ENCODE measurements around the gene MORF4L2. TPM values are rescaled to one million over a fixed set of nuclear protein-coding genes. Genes with fewer than 3 reads are reported as not detected.
A peak's percentile ranks its signal among the peaks of the same experiment; 100 is the strongest.

MORF4L2 gene
- total RNA-seq, 4 donors from 2014 or later = 171 to 235 (median 185) TPM

- DNase-seq = no peak
- Histone ChIP-seq H3K27me3 (no peaks in the 10 kb centered on the region), H3K27ac (peak overlapping the region in 2 of 4 donors; percentile 92 to 96), H3K36me3 (no peaks in the 10 kb centered on the region), H3K9me3 (no peaks in the 10 kb centered on the region), H3K4me3 (no peak overlapping the region), H3K4me1 (peaks cover 0 to 10% (median 3%) of the 10 kb centered on the region in 4 donors)
- no peak for TF ChIP-seq POLR2A (IDR thresholded peaks at IDR 0.05)
- TF ChIP-seq CTCF (IDR thresholded peaks at IDR 0.05) = no peak
- no peak for TF ChIP-seq POLR2AphosphoS5 (IDR thresholded peaks at IDR 0.05)
- no peak for TF ChIP-seq EP300 (IDR thresholded peaks at IDR 0.05; ENCODE audit: low read depth)
- in situ Hi-C loops (cut with MboI; ENCODE audit: low pct_ligation_motif_present in 1 of 4, low pct_unique_long_range_greater_than_20kb in 1 of 4, low sequenced_read_pairs in 3 of 4) (no loop called here), intact Hi-C loops (cut with DNase I; ENCODE audit: low total_unique reads) (no loop called here)
These were observed 59.6 kb downstream of the MORF4L2 start for GRCh38 chrX:103626855-103627254.

Other genes starting within 250 kb of the MORF4L2 start
- 1 to 10 TPM in 1 of 4 donors, under 1 TPM in 1, not detected in 2; 0.55 to 1.4 TPM for gene RAB40A, start 167.2 kb downstream of the MORF4L2 start, total RNA-seq
- gene TCEAL4, start 101.2 kb downstream of the MORF4L2 start, total RNA-seq = 100 to 1,000 TPM in 1 of 4 donors, 10 to 100 TPM in 3; 25.5 to 118 (median 55.6) TPM
- gene TCEAL3, start 78.7 kb downstream of the MORF4L2 start, total RNA-seq = 10 to 100 TPM in 2 of 4 donors, 1 to 10 TPM in 2; 3.4 to 16.7 (median 12.4) TPM
- gene TCEAL1, start 57.7 kb downstream of the MORF4L2 start, total RNA-seq = 10 to 100 TPM; 44.9 to 79.2 (median 56.6) TPM
- not detected for gene TMEM31, start 24.2 kb upstream of the MORF4L2 start, total RNA-seq
- gene PLP1, start 90.1 kb upstream of the MORF4L2 start, total RNA-seq = 10 to 100 TPM in 1 of 4 donors, 1 to 10 TPM in 3; 3.8 to 13.7 (median 6.7) TPM
- 1 to 10 TPM in 3 of 4 donors, under 1 TPM in 1; 0.40 to 2.6 (median 1.7) TPM for gene RAB9B, start 145.6 kb upstream of the MORF4L2 start, total RNA-seq

All from transverse colon (tissue), 4 donors.